Large intestine (tissue), 3 donors: ENCODE results near the gene TEAD3. TPM values are rescaled to one million over a fixed set of nuclear protein-coding genes. Genes with fewer than 3 reads are reported as not detected.

ENCODE experiments used
- DNase-seq, 2 donors: peaks; one replicate each; pipeline versions ENCODE4 v3.0.0 to v3.0.0-alpha.2; 2013
- H3K27ac ChIP-seq: one replicate; pipeline ENCODE4 v1.5.1; 2013; ENCODE audit warnings: low read length
- H3K27me3 ChIP-seq: 2 replicates; pipeline ENCODE4 v1.6.1; 2013; ENCODE audit warnings: low read length; ENCODE audit not compliant: control insufficient read depth, insufficient read depth
- H3K36me3 ChIP-seq: 2 replicates; pipeline ENCODE4 v1.6.1; 2013; ENCODE audit warnings: low read length; ENCODE audit not compliant: control insufficient read depth, insufficient read depth
- H3K4me1 ChIP-seq: one replicate; pipeline ENCODE4 v1.6.1; 2013; ENCODE audit warnings: low read length; ENCODE audit not compliant: control insufficient read depth, insufficient read depth
- H3K4me3 ChIP-seq: one replicate; pipeline ENCODE4 v1.5.1; 2013; ENCODE audit warnings: low read length
- H3K9me3 ChIP-seq: one replicate; pipeline ENCODE4 v1.6.1; 2013; ENCODE audit warnings: mild to moderate bottlenecking, low read depth, low read length, moderate library complexity; ENCODE audit not compliant: control insufficient read depth
- WGBS: methylation state at CpG from one replicate; pipeline ENCODE4 v1.1.5; 2013; ENCODE audit warnings: low lambda C conversion rate; ENCODE audit not compliant: insufficient coverage; 5-methylcytosine and 5-hydroxymethylcytosine counted together
- polyA plus RNA-seq: library from polyadenylated mRNA; unstranded; fragments of 120-200 nt; gene quantifications from one replicate; pipeline ENCODE4 v1.2.1, GENCODE V29; 2013

The TEAD3 gene
- polyA plus RNA-seq, 1 donor, result 41.2 TPM

DNA sequence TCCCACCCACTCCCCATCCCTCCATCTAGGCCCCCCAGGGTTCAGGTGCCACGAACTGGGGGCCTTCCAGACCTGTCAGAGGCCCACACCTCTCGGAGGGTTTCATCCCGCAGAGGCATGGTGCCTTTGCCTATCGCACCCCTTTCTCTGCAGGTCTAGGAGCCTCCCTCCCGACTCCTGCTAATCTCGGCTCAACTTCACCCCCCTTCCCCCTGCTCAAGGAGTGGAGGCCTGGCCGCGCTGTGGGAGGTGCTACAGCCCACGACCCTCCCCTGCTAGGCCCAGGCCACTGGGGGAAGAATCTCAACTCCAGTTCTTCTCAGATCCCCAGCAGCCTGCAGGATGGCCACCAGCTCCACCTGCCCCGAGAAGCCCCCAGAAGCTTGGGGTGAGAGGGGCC lies 15.9 kb upstream of the TEAD3 start, which contains the start of gene TULP1:
TULP1 (minus strand) TSS at position 157 of the 400 bp plus-strand sequence; CDS start at position 119, 38 bp downstream.
- Histone ChIP-seq H3K4me3 (peak within 1 kb of the TSS; percentile 24), H3K9me3 (no peaks in the 10 kb centered on the region), H3K36me3 (no peaks in the 10 kb centered on the region), H3K4me1 (peaks cover 3% of the 10 kb centered on the region), H3K27me3 (peaks cover 37% of the 10 kb centered on the region), H3K27ac (no peak within 1 kb of the TSS)
- WGBS, result no CpG with 5 or more reads among the region's 10 CpGs
- no peak for DNase-seq

DNA sequence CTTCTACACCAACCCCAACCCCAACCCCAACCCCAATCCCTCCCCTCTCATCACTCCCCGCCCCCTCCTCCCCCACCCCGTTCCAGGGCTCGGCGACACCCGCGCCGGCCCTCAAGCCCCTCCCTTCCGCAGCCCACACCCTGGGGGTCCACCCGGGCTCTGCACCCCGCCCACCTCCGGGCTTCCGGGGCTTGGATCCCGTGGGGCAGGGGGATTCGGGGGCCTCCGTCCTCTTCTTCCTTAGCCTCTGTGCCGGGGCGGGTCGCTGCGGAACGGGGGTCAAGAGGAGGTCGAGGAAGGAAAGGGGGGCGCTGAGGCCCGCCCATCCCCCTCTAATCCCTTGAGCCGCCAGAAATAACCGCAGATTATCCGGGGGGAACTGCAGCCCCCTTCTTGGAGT lies 15.1 kb upstream of the TEAD3 start:
- Histone ChIP-seq H3K36me3 (no peaks in the 10 kb centered on the region), H3K4me3 (peak overlapping the region; percentile 18), H3K27ac (no peak overlapping the region), H3K4me1 (peaks cover 3% of the 10 kb centered on the region), H3K9me3 (no peaks in the 10 kb centered on the region), H3K27me3 (peaks cover 40% of the 10 kb centered on the region)
- DNase-seq, result no peak
- no CpG with 5 or more reads among the region's 26 CpGs for WGBS

DNA sequence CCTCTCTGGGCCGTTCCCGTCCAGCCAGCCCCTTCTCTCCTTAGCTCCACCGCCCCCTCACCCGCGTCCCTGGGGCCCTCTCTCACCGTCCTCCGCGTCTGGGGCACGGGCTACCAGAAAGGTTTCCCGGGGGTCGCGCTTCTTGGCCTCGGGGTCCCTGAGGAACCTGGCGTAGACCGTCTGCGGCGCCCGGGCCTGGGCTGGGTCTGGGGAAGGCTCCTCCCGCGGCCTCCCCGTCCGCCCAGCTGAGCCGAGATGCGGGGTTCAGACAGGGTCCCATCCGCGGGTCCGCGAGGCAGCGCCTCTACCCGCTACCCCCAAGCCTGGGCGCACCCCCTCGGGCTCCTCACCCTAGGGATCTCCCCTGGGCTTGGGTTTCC lies 14.7 kb upstream of the TEAD3 start:
- DNase-seq, result no peak
- Histone ChIP-seq H3K27me3 (peaks cover 44% of the 10 kb centered on the region), H3K27ac (no peak overlapping the region), H3K4me3 (peak overlapping the region; percentile 24), H3K4me1 (peaks cover 3% of the 10 kb centered on the region), H3K9me3 (no peaks in the 10 kb centered on the region), H3K36me3 (no peaks in the 10 kb centered on the region)
- WGBS, result no CpG with 5 or more reads among the region's 32 CpGs

DNA sequence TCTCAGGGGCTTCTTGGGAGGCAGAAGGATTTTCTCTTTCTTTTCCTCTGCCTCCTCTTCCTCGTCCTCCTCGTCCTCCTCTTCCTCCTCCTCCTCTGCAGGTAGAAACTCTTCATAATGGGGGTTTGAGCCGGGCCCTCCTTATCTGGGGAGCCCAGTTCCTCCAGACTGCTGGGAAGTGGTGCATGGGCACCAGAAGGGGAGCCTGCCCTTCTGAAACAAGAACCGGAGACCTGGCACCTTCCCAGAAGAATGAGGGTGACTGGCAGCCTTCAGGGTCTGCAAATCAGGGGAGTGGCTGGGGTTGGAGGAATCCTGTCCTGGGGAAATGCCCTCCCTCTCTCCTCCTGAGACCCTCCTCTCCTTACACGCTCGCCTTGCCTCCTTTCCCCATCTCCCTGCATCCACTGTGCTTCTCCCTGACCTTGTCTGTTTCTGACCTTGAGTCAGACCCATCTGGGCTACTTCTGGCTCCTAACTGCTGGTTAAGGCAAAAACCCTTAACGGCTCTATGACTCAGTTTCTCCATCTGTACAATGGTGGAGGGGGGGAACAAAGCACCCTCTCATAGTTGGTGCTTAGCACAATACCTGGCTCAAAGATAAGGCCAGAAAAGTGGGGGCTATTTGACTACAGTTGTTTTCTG lies 14.2 kb upstream of the TEAD3 start:
- Histone ChIP-seq H3K27me3 (peaks cover 47% of the 10 kb centered on the region), H3K9me3 (peaks cover 1% of the 10 kb centered on the region), H3K4me3 (peak overlapping the region; percentile 24)

DNA sequence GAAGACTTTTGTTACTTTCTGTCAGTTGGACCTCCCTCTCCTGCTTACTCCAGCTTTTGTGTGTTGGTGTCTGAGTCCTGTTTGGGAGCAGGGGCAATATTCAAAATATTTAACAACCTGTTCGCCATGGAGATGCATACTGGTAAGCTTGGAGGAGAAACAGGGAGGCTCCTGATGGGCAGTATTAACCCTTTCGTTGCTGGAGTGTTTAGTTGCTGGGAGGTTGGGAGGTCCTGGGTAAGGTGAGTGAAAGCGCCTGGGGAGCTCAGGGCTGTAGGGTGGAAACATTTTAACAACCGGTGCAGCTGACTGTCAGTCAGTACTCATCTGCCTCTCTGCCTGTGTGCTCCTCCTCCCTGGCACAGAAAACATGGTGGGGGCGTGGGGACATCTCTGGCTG lies 11.7 kb upstream of the TEAD3 start:
- 50% methylated on average over 2 of the region's 5 CpGs for WGBS
- H3K27me3 ChIP-seq, result peaks cover 59% of the 10 kb centered on the region
- no peak for DNase-seq
- H3K27ac ChIP-seq, result no peak overlapping the region
- H3K36me3 ChIP-seq, result no peaks in the 10 kb centered on the region
- peaks cover 5% of the 10 kb centered on the region for H3K9me3 ChIP-seq
- H3K4me3 ChIP-seq, result no peak overlapping the region
- peaks cover 6% of the 10 kb centered on the region for H3K4me1 ChIP-seq

More for the DNA sequence above, 14.2 kb upstream of the TEAD3 start:
- Histone ChIP-seq H3K27ac (no peak overlapping the region), H3K36me3 (no peaks in the 10 kb centered on the region), H3K4me1 (peaks cover 5% of the 10 kb centered on the region)
- DNase-seq, result no peak
- 80% methylated on average over 1 of the region's 7 CpGs for WGBS

DNA sequence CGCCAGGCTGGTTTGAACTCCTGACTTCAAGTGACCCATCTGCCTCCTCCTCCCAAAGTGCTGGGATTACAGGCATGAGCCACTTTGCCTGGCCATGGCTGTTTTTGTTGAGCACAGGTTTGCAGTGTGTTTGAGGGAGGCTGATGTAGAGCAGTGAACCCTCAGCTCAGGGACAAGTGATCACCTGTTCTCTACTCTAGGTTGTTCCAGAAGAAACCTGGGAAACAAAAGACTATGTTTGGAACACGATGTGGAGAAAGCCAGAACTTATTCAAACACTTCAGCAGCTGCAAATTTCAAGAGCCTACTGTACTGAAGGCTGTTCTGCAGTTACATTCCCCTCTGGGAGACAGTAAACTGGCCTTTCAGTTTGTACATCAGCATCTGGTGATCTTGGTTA lies 11.1 kb upstream of the TEAD3 start:
- Histone ChIP-seq H3K27me3 (peaks cover 61% of the 10 kb centered on the region), H3K4me3 (no peak overlapping the region), H3K4me1 (peaks cover 6% of the 10 kb centered on the region), H3K36me3 (no peaks in the 10 kb centered on the region), H3K9me3 (peaks cover 5% of the 10 kb centered on the region), H3K27ac (no peak overlapping the region)
- DNase-seq, result no peak
- WGBS, result no CpG with 5 or more reads among the region's 2 CpGs

DNA sequence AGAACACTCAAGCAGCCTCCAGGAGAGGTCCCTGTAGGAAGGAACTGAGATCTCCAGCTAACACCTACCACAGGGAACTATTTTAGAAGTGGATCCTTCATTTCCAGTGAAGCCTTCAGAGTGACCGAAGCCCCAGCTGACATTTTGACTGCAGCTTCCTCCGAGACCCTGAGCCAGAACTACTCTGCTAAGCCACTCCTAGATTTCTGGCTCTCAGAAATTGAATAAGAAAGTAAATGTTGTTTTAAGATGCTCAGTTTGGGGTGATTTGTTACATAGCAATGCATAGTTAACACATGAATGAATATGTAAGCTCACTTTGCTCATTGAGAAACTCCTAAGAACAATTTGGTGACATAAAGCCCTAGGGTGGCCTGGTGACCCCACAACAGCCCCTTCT lies 10.3 kb upstream of the TEAD3 start:
- Histone ChIP-seq H3K4me3 (no peak overlapping the region), H3K4me1 (peaks cover 6% of the 10 kb centered on the region), H3K27ac (no peak overlapping the region), H3K36me3 (no peaks in the 10 kb centered on the region), H3K27me3 (peaks cover 55% of the 10 kb centered on the region), H3K9me3 (peaks cover 5% of the 10 kb centered on the region)
- no CpG with 5 or more reads among the region's 2 CpGs for WGBS
- DNase-seq, result no peak

DNA sequence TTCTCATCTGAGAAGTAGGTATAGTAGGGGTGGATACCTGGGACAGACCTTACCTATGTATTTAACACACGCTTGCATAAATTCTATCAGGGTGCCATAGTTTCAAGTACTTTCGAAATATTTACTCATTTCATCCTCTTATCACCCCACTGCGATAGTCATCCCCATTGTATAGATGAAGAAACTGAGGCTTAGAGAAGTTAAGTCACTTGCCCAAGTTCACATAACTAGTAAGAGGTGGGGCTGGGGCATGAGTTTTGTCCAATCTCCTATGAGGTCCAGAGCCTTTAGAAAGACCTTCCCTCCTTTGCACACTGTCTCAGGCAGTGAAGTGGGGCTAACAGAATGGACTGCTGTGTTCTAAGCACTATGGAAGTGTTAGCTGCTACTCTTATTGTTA lies 9.7 kb upstream of the TEAD3 start:
- DNase-seq, result no peak
- Histone ChIP-seq H3K36me3 (no peaks in the 10 kb centered on the region), H3K9me3 (peaks cover 5% of the 10 kb centered on the region), H3K4me1 (peaks cover 5% of the 10 kb centered on the region), H3K27me3 (peaks cover 50% of the 10 kb centered on the region), H3K27ac (no peak overlapping the region), H3K4me3 (no peak overlapping the region)
- WGBS, result no CpG with 5 or more reads among the region's 3 CpGs

DNA sequence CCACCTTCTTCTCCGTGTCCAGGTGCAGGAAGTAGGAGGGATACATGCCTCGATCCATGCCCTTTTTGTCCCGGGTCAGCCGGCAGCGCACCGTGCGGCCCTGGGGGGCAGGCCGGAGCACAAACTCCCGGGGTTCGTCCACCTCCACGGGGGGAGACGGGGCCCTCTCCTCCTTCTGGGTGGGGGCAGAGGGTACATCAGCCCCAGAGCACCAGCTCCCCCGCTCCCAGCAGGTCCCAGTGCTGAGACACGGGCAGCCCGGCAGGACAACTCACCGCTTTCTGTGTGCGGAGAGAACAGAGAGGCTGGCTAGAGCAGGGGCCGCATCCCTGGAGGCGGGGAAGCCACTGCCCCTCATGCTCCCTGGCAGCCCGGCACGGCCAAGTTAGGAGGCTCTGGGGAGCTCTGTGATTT lies 9.1 kb upstream of the TEAD3 start:
- peaks cover 45% of the 10 kb centered on the region for H3K27me3 ChIP-seq
- 40% methylated on average over 2 of the region's 21 CpGs for WGBS
- no peaks in the 10 kb centered on the region for H3K36me3 ChIP-seq
- H3K4me3 ChIP-seq, result no peak overlapping the region
- H3K4me1 ChIP-seq, result peaks cover 3% of the 10 kb centered on the region
- no peak for DNase-seq
- H3K27ac ChIP-seq, result no peak overlapping the region
- peaks cover 5% of the 10 kb centered on the region for H3K9me3 ChIP-seq

DNA sequence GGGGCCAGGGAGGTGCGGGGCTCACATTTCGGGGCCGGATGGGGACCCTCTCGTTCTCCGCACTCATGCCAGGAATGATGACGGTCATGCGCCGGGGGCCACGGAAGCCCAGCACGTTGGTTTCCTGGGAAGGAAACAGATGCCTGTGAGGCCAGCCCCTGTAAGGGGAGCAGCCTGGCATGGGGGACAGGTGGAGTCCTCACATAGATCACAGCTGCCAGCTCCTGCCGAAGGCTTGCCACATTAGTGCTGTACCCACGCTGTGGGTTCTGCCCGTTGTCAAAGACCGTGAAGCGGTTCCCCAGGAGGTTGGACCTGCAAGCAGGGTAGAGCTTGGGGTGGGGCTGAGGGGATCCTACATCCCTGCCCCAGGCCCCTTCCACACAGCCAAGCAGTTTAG lies 6.7 kb upstream of the TEAD3 start:
- peaks cover 34% of the 10 kb centered on the region for H3K27me3 ChIP-seq
- no peak overlapping the region for H3K27ac ChIP-seq

DNA sequence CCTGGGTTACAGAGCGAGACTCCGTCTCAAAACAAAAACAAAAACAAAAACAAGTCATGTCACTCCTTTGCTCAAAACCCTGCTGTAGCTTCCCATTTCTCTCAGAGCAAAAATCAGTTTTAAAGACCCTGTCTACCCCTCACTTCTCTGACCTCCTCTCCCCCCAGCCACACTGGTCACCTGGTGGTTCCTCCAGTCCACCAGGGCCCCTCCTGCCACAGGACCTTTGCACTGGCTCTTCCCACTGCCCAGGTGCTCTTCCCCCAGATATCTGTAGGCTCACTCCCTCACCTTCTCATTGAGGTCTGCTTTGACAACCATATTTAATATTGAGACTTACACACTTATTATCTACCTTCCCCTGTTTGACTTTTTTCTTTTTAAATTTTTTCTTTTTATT lies 4.9 kb upstream of the TEAD3 start:
- no CpG with 5 or more reads among the region's 2 CpGs for WGBS

More for the DNA sequence above, 6.7 kb upstream of the TEAD3 start:
- no peak for DNase-seq
- Histone ChIP-seq H3K4me3 (no peak overlapping the region), H3K9me3 (peaks cover 5% of the 10 kb centered on the region), H3K4me1 (peaks cover 6% of the 10 kb centered on the region), H3K36me3 (no peaks in the 10 kb centered on the region)
- WGBS, result no CpG with 5 or more reads among the region's 15 CpGs

More for the DNA sequence above, 4.9 kb upstream of the TEAD3 start:
- Histone ChIP-seq H3K36me3 (no peaks in the 10 kb centered on the region), H3K27ac (no peak overlapping the region), H3K9me3 (peaks cover 10% of the 10 kb centered on the region), H3K4me3 (no peak overlapping the region), H3K27me3 (peaks cover 35% of the 10 kb centered on the region), H3K4me1 (peaks cover 15% of the 10 kb centered on the region)
- DNase-seq, result no peak
